KMS-11 (cell line): ENCODE measurements around the gene DENND4B.

Experiments
- H2AFZ ChIP-seq: fragments of 200-600 bp; sonication (generic); 2 replicates; pipeline ENCODE4 v1.6.1; 2016; ENCODE audit warnings: antibody characterized with exemption, mixed run types, low read depth
- H3K27ac ChIP-seq: fragments of 200-600 bp; sonication (generic); 2 replicates; pipeline ENCODE4 v1.6.1; 2016; ENCODE audit warnings: mild to moderate bottlenecking, mixed run types
- H3K27me3 ChIP-seq: fragments of 200-600 bp; sonication (generic); 2 replicates; pipeline ENCODE4 v1.6.1; 2017; ENCODE audit warnings: mild to moderate bottlenecking, low read depth, mixed run types, moderate library complexity; ENCODE audit not compliant: insufficient read depth
- H3K36me3 ChIP-seq: fragments of 200-600 bp; sonication (generic); 2 replicates; pipeline ENCODE4 v1.6.1; 2017; ENCODE audit warnings: mild to moderate bottlenecking, mixed run types; ENCODE audit not compliant: insufficient read depth
- H3K4me1 ChIP-seq: fragments of 200-600 bp; sonication (generic); 2 replicates; pipeline ENCODE4 v1.6.1; 2016; ENCODE audit warnings: mild to moderate bottlenecking, low read depth, mixed run types; ENCODE audit not compliant: poor library complexity, severe bottlenecking
- H3K4me2 ChIP-seq: fragments of 200-600 bp; sonication (generic); 2 replicates; pipeline ENCODE4 v1.7.0; 2016; ENCODE audit warnings: mild to moderate bottlenecking, mixed run types
- H3K4me3 ChIP-seq: fragments of 200-600 bp; sonication (generic); IDR thresholded peaks from 2 replicates; pipeline ENCODE4 v1.6.1; 2017; ENCODE audit warnings: low read depth, low read length, mixed read lengths; ENCODE audit not compliant: insufficient read depth
- H3K79me2 ChIP-seq: fragments of 200-600 bp; sonication (generic); 2 replicates; pipeline ENCODE4 v1.6.1; 2016; ENCODE audit warnings: low read depth, mixed run types; ENCODE audit not compliant: insufficient read depth
- H3K9ac ChIP-seq: fragments of 200-600 bp; sonication (generic); 2 replicates; pipeline ENCODE4 v1.6.1; 2016; ENCODE audit warnings: mild to moderate bottlenecking, mixed run types
- H4K20me1 ChIP-seq: fragments of 200-600 bp; sonication (generic); 2 replicates; pipeline ENCODE4 v1.6.1; 2016; ENCODE audit warnings: mild to moderate bottlenecking, mixed run types; ENCODE audit not compliant: insufficient read depth
- CTCF ChIP-seq: fragments of 200-600 bp; sonication (generic); conservative IDR thresholded peaks from 2 replicates; pipeline ENCODE4 v1.6.1; 2017; ENCODE audit warnings: low read depth, mild to moderate bottlenecking, antibody characterized with exemption, low read length, moderate library complexity, mixed read lengths

DENND4B gene

GRCh38 chr1:153954826-153955225 lies 8.3 kb upstream of the DENND4B start:
- Histone ChIP-seq H3K27me3 (no peaks in the 10 kb centered on the region), H3K4me2 (no peak overlapping the region), H3K9ac (no peak overlapping the region), H3K27ac (no peak overlapping the region), H3K36me3 (no peaks in the 10 kb centered on the region; the same call in 1 of the 2 replicates), H3K4me3 (no peak overlapping the region), H4K20me1 (0 out of 2 replicates have a peak, but pooled peaks cover 7% of the 10 kb centered on the region), H3K4me1 (peaks cover 23% of the 10 kb centered on the region), H3K79me2 (peaks cover 43% of the 10 kb centered on the region), H2AFZ (no peak overlapping the region)
- no peak for TF ChIP-seq CTCF

GRCh38 chr1:153953859-153954365 lies 7.4 kb upstream of the DENND4B start:
- 0 out of 2 replicates have a peak, but pooled peaks cover 7% of the 10 kb centered on the region for H4K20me1 ChIP-seq

GRCh38 chr1:153951801-153952200 lies 5.3 kb upstream of the DENND4B start:
- Histone ChIP-seq H3K4me1 (peaks cover 12% of the 10 kb centered on the region), H3K9ac (no peak overlapping the region), H3K4me2 (no peak overlapping the region), H3K36me3 (no peaks in the 10 kb centered on the region; the same call in 1 of the 2 replicates), H3K79me2 (peaks cover 29% of the 10 kb centered on the region), H3K4me3 (no peak overlapping the region), H4K20me1 (0 out of 2 replicates have a peak, but pooled peaks cover 4% of the 10 kb centered on the region), H2AFZ (no peak overlapping the region), H3K27me3 (no peaks in the 10 kb centered on the region), H3K27ac (no peak overlapping the region)
- no peak for TF ChIP-seq CTCF

More at GRCh38 chr1:153953859-153954365, 7.4 kb upstream of the DENND4B start:
- no peak for TF ChIP-seq CTCF
- Histone ChIP-seq H3K79me2 (peaks cover 43% of the 10 kb centered on the region), H3K9ac (no peak overlapping the region), H3K4me2 (no peak overlapping the region), H3K27me3 (no peaks in the 10 kb centered on the region), H3K27ac (no peak overlapping the region), H3K36me3 (no peaks in the 10 kb centered on the region; the same call in 1 of the 2 replicates), H2AFZ (no peak overlapping the region), H3K4me1 (peaks cover 18% of the 10 kb centered on the region), H3K4me3 (no peak overlapping the region)

- no peak overlapping the region for H3K4me2 ChIP-seq
- no peaks in the 10 kb centered on the region for H3K27me3 ChIP-seq
- no peak for TF ChIP-seq CTCF
- H3K79me2 ChIP-seq, result peaks cover 23% of the 10 kb centered on the region
- H3K4me3 ChIP-seq, result no peak overlapping the region
- H3K27ac ChIP-seq, result no peak overlapping the region
- no peak overlapping the region for H3K9ac ChIP-seq
- H3K36me3 ChIP-seq, result no peaks in the 10 kb centered on the region; the same call in 1 of the 2 replicates
- H4K20me1 ChIP-seq, result no peaks in the 10 kb centered on the region
- no peak overlapping the region for H2AFZ ChIP-seq
- peaks cover 8% of the 10 kb centered on the region for H3K4me1 ChIP-seq
Measured at GRCh38 chr1:153951183-153951582, 4.7 kb upstream of the DENND4B start.
